SK-N-SH treated with all-trans-retinoic acid at 6 μM for 48 hours (cell line): ENCODE results near the gene HPCAL1.

Experiments used
- ATAC-seq: fragments of 200-7000 bp; cut with Tn5 transposase; 3 replicates; pipeline ENCODE4 v1.9.1; 2020; ENCODE audit warnings: mild to moderate bottlenecking, moderate library complexity
- ARNTL ChIP-seq: fragments of 450-650 bp; formaldehyde crosslinking; IDR thresholded peaks from 2 replicates; pipeline ENCODE4 v1.5.0; 2020; ENCODE audit warnings: low read depth, mild to moderate bottlenecking, moderate library complexity, borderline replicate concordance
- CREB5 ChIP-seq: fragments of 250-450 bp; sonication (Bioruptor Pico); IDR thresholded peaks from 2 replicates; pipeline ENCODE4 v1.5.1; 2020; ENCODE audit warnings: low read depth, mild to moderate bottlenecking, moderate library complexity
- ESRRG ChIP-seq: fragments of 250-450 bp; sonication (Bioruptor Pico); IDR thresholded peaks from 2 replicates; pipeline ENCODE4 v1.6.1; 2021; ENCODE audit warnings: mild to moderate bottlenecking
- GLIS3 ChIP-seq: fragments of 250-450 bp; sonication (Bioruptor Pico); IDR thresholded peaks from 2 replicates; pipeline ENCODE4 v1.5.0; 2020; ENCODE audit warnings: mild to moderate bottlenecking, moderate library complexity
- PATZ1 ChIP-seq: fragments of 250-450 bp; sonication (Bioruptor Pico); IDR thresholded peaks from 2 replicates; pipeline ENCODE4 v1.8.0; 2020; ENCODE audit warnings: mild to moderate bottlenecking, moderate library complexity, borderline replicate concordance
- RARB ChIP-seq: fragments of 250-450 bp; sonication (Bioruptor Pico); IDR thresholded peaks from 2 replicates; pipeline ENCODE4 v1.8.0; 2021; ENCODE audit warnings: mild to moderate bottlenecking, moderate library complexity
- SNAI2 ChIP-seq: fragments of 250-450 bp; sonication (Bioruptor Pico); IDR thresholded peaks from 2 replicates; pipeline ENCODE4 v1.5.0; 2020; ENCODE audit warnings: mild to moderate bottlenecking, moderate library complexity
- TOX ChIP-seq: fragments of 250-450 bp; sonication (Bioruptor Pico); IDR thresholded peaks from 2 replicates; pipeline ENCODE4 v1.8.0; 2021; ENCODE audit warnings: mild to moderate bottlenecking, moderate library complexity, borderline replicate concordance
- ZC3H10 ChIP-seq: fragments of 250-450 bp; sonication (Bioruptor Pico); IDR thresholded peaks from 2 replicates; pipeline ENCODE4 v1.5.1; 2021; ENCODE audit warnings: mild to moderate bottlenecking, moderate library complexity
- ZFP3 ChIP-seq: fragments of 250-450 bp; sonication (Bioruptor Pico); IDR thresholded peaks from 2 replicates; pipeline ENCODE4 v1.5.0; 2020; ENCODE audit warnings: mild to moderate bottlenecking, moderate library complexity
- ZFP30 ChIP-seq: fragments of 450-650 bp; formaldehyde crosslinking; IDR thresholded peaks from 2 replicates; pipeline ENCODE4 v1.5.0; 2022; ENCODE audit warnings: mild to moderate bottlenecking, moderate library complexity
- ZNF565 ChIP-seq: fragments of 450-650 bp; formaldehyde crosslinking; conservative IDR thresholded peaks from 2 replicates; pipeline ENCODE4 v1.5.0; 2020; ENCODE audit warnings: low read depth, mild to moderate bottlenecking, moderate library complexity
- ZNF70 ChIP-seq: fragments of 450-650 bp; formaldehyde crosslinking; IDR thresholded peaks from 2 replicates; pipeline ENCODE4 v1.5.0; 2020; ENCODE audit warnings: mild to moderate bottlenecking, moderate library complexity
- ZNF8 ChIP-seq: fragments of 450-650 bp; formaldehyde crosslinking; IDR thresholded peaks from 2 replicates; pipeline ENCODE4 v1.5.0; 2020; ENCODE audit warnings: mild to moderate bottlenecking, moderate library complexity
- TF ChIP-seq, protein P1 (sequence below): fragments of 250-450 bp; sonication (Bioruptor Pico); IDR thresholded peaks from 2 replicates; pipeline ENCODE4 v1.5.1; 2021; ENCODE audit warnings: mild to moderate bottlenecking, moderate library complexity
- TF ChIP-seq, protein P2 (sequence below): fragments of 250-450 bp; sonication (Bioruptor Pico); IDR thresholded peaks from 2 replicates; pipeline ENCODE4 v1.5.0; 2020; ENCODE audit warnings: mild to moderate bottlenecking, moderate library complexity

The HPCAL1 gene

DNA sequence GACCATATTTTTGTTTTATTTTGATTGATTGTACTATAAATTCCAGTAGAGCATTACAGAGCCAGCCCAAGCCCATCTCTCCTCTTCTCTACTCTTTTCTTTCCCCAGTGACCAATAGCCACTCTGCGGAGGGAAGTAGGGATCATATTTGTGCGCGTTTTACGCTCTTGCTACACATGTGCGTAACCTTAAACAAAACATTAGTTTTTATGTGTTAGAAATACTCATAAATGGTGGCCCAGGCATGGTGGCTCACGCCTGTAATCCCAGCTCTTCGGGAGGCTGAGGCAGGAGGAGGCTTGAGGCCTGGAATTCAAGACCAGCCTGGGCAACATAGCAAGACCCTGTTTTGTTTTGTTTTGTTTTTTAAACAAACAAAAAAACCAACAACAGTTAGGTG lies 31.3 kb downstream of the HPCAL1 start:
- no peak for ATAC-seq
- TF ChIP-seq ZFP3 (CRISPR knock-in tag) (no peak), ZNF70 (CRISPR knock-in tag) (no peak), SNAI2 (CRISPR knock-in tag) (no peak), ZNF8 (CRISPR knock-in tag) (no peak), RARB (CRISPR knock-in tag) (no peak), ESRRG (CRISPR knock-in tag) (no peak), PATZ1 (CRISPR knock-in tag) (no peak), ZNF565 (no peak), TOX (CRISPR knock-in tag) (no peak)
- TF ChIP-seq, protein P1, sequence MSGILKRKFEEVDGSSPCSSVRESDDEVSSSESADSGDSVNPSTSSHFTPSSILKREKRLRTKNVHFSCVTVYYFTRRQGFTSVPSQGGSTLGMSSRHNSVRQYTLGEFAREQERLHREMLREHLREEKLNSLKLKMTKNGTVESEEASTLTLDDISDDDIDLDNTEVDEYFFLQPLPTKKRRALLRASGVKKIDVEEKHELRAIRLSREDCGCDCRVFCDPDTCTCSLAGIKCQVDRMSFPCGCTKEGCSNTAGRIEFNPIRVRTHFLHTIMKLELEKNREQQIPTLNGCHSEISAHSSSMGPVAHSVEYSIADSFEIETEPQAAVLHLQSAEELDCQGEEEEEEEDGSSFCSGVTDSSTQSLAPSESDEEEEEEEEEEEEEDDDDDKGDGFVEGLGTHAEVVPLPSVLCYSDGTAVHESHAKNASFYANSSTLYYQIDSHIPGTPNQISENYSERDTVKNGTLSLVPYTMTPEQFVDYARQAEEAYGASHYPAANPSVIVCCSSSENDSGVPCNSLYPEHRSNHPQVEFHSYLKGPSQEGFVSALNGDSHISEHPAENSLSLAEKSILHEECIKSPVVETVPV (CRISPR knock-in tag): no peak
- TF ChIP-seq, protein P2, sequence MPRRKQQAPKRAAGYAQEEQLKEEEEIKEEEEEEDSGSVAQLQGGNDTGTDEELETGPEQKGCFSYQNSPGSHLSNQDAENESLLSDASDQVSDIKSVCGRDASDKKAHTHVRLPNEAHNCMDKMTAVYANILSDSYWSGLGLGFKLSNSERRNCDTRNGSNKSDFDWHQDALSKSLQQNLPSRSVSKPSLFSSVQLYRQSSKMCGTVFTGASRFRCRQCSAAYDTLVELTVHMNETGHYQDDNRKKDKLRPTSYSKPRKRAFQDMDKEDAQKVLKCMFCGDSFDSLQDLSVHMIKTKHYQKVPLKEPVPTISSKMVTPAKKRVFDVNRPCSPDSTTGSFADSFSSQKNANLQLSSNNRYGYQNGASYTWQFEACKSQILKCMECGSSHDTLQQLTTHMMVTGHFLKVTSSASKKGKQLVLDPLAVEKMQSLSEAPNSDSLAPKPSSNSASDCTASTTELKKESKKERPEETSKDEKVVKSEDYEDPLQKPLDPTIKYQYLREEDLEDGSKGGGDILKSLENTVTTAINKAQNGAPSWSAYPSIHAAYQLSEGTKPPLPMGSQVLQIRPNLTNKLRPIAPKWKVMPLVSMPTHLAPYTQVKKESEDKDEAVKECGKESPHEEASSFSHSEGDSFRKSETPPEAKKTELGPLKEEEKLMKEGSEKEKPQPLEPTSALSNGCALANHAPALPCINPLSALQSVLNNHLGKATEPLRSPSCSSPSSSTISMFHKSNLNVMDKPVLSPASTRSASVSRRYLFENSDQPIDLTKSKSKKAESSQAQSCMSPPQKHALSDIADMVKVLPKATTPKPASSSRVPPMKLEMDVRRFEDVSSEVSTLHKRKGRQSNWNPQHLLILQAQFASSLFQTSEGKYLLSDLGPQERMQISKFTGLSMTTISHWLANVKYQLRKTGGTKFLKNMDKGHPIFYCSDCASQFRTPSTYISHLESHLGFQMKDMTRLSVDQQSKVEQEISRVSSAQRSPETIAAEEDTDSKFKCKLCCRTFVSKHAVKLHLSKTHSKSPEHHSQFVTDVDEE (CRISPR knock-in tag): no peak

- no peak for TF ChIP-seq ZC3H10 (CRISPR knock-in tag)
- no peak for TF ChIP-seq ZNF70 (CRISPR knock-in tag)
- TF ChIP-seq, protein P2 (CRISPR knock-in tag): no peak
- no peak for TF ChIP-seq ZNF8 (CRISPR knock-in tag)
- no peak for TF ChIP-seq CREB5 (CRISPR knock-in tag)
- TF ChIP-seq SNAI2 (CRISPR knock-in tag): no peak
- TF ChIP-seq GLIS3: no peak
- TF ChIP-seq ARNTL (CRISPR knock-in tag): no peak
- no peak for TF ChIP-seq ZFP30 (CRISPR knock-in tag)
- TF ChIP-seq PATZ1 (CRISPR knock-in tag): no peak
- TF ChIP-seq, all 23 proteins: peak for 0
- no peak for ATAC-seq
Measured at GRCh38 chr2:10335046-10335840, 32.5 kb downstream of the HPCAL1 start.
